Astrocyte (in vitro differentiated cells and primary cell): ENCODE measurements around the gene SND1.

Source experiments
- CTCF ChIP-seq: IDR thresholded peaks from 2 replicates; pipeline ENCODE4 v1.5.1; 2011; ENCODE audit warnings: low read depth, mild to moderate bottlenecking, inconsistent platforms, low read length, moderate library complexity; ENCODE audit not compliant: insufficient read depth
- EZH2 ChIP-seq: IDR thresholded peaks from 2 replicates; pipeline ENCODE4 v1.6.1; 2012; ENCODE audit warnings: mild to moderate bottlenecking, low read length, inconsistent platforms; ENCODE audit not compliant: insufficient read depth

- TF ChIP-seq CTCF (no peak), EZH2 (no peak)
These were observed 164.6 kb downstream of the SND1 start for GRCh38 chr7:127816354-127817190.
